Stimulated activated naive CD8-positive, alpha-beta T cell treated with anti-CD3 and anti-CD28 coated beads, Interleukin-15, Interleukin-2, amounts not matched to agents 100 U/mL and 50 U/mL, for 24 hours (primary cell): ENCODE measurements around the gene NPIPB12.
A peak's percentile ranks its signal among the peaks of the same experiment; 100 is the strongest.
"Not testable (repeated sequence)": the region's sequence is repeated elsewhere in the genome, so short reads cannot be mapped to it uniquely, and the experiment has no call there.

Experiments
- ATAC-seq: fragments of 150-1000 bp; cut with Tn5 transposase; one replicate; pipeline ENCODE4 v1.10.0; 2021
- DNase-seq: peaks from one replicate; pipeline ENCODE4 v3.0.0; 2021

The NPIPB12 gene

DNA sequence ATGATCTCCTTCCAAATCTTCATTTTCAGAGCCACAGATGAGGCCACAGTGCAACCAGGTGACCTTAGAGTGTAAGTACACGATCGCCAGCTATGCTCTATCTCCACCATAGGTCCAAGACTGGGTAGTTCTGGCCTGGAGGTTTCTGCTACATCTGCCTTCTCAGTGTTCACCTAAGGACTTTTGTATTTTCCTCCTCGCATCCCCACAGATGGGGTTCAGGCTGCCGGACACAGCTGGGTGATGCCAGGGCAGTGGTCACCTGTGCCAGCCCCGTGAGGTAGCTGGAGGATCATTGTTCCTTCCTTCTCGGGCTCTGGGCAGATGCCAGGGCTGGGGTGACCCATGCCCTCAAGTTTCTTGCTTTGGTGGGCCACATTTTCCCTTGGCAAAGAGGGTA lies at the start of gene NPIPB12:
NPIPB12 (minus strand) TSS at position 101 of the 400 bp plus-strand sequence.
- not testable (repeated sequence) for ATAC-seq, DNase-seq

- ATAC-seq, DNase-seq: not testable (repeated sequence)
Observed at GRCh38 chr16:29521520-29521919, 15.3 kb upstream of the NPIPB12 start.

GRCh38 chr16:29482276-29482675 lies 23.9 kb downstream of the NPIPB12 start:
- ATAC-seq, DNase-seq: not testable (repeated sequence)

DNA sequence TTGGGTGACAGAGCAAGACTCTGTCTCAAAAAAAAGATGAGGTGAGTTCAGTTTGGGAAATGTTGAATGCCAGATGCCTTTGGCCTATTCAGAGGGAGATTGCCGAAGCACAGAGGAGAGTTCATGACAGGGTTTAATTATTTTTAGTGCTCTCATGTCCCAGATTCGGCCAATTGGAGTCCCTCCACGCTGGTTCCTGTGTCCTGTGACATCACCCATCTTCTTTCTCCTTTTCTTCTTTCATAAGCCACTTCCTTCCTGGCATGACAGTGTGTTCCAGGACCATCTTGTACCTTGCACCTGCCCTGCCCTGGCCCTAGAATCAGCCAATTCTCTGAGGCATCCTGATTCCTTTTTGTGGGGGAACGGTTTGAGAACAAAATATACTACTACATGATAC lies 34.1 kb downstream of the NPIPB12 start:
- not testable (repeated sequence) for DNase-seq
- ATAC-seq: peak; percentile 28

GRCh38 chr16:29469660-29470059 lies 36.5 kb downstream of the NPIPB12 start:
- peak; percentile 15 for ATAC-seq
- DNase-seq: peak; percentile 10

DNA sequence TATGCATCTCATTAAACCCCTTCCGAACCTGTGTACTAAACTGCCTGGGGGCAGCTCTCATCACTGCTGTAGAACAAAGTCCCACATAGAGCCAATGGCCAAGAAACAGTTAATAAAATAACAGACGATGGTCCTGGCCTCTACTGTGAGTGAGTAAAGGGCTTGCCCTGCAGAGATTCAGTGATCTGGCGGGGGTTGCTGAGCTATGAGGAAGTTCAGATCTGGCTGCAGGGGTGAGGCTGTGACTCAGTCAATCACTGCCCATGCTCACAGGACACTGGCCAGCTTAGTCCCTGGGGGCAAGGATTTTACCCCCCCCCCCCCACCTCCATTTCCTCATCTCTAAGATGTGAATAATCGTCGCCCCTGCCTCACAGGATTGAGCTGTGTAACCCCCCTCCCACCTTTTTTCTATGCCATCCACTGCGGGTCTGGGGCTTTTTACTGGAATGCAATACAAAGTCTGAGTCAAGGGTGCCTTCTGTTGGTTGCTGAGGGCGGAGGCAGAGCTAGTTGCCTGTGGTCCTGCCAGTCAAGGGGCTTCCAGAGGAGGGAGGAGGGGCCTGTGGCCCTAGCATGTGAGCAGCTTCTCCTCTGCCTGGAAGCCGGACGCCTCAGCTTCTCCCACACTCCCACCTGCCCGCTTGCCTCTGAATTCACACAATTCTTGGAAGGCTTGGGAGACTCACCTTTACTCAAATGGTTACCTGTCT lies 38.4 kb downstream of the NPIPB12 start:
- DNase-seq: not testable (repeated sequence)
- ATAC-seq: peak; percentile 45

GRCh38 chr16:29466904-29467303 lies 39.3 kb downstream of the NPIPB12 start:
- not testable (repeated sequence) for DNase-seq

GRCh38 chr16:29465985-29466824 lies 40.0 kb downstream of the NPIPB12 start:
- DNase-seq: not testable (repeated sequence)
- peak; percentile 53 for ATAC-seq

More at GRCh38 chr16:29466904-29467303, 39.3 kb downstream of the NPIPB12 start:
- ATAC-seq: peak; percentile 42

GRCh38 chr16:29460647-29461030 lies 45.6 kb downstream of the NPIPB12 start:
- ATAC-seq, DNase-seq: not testable (repeated sequence)

DNA sequence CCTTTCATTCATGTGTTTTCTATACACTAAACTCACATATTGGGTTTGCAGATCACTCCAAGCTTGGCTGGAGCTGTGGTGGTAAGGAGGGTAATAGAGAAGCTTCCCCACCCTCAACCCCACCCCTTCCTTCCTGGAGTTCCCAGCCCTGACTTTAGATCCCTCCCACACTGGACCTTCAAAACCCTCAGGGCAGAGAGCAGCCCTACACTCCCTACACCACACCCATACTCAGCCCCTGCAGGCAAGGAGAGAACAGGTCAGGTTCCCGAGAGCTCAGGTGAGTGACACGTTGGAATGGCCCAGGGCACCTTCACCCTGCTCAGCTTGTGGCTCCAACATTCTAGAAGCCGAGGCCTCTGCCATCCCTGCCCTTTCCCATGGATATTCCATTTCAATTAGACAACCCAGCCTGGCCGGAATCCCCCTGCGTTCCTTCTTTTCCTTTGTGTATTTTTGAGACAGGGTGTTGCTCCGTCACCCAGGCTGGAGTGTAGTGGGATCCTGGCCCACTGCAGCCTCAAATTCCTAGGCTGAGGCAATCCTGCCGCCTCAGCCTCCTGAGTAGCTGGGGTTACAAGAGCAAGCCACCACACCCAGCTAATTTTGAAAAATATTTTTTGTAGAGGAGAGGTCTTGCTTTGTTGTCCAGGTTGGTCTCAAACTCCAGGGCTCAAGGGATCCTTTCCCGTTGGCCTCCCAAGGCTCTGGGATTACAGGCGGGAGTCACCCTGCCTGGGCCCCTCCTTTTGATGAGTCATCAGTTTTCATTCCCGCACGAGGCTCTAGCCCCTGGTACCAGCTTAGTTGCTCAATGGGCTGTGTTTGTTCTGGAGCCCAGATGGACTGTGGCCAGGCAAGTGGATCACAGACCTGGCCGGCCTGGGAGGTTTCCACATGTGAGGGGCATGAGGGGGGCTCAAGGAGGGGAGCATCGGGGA lies 46.2 kb downstream of the NPIPB12 start, which contains the start of gene SULT1A4:
SULT1A4 (plus strand) TSS at position 208 of the 941 bp plus-strand sequence. CDS start 1,473 bp downstream, outside the sequence.
- not testable (repeated sequence) for DNase-seq, ATAC-seq

GRCh38 chr16:29457660-29458059 lies 48.5 kb downstream of the NPIPB12 start:
- not testable (repeated sequence) for DNase-seq

DNA sequence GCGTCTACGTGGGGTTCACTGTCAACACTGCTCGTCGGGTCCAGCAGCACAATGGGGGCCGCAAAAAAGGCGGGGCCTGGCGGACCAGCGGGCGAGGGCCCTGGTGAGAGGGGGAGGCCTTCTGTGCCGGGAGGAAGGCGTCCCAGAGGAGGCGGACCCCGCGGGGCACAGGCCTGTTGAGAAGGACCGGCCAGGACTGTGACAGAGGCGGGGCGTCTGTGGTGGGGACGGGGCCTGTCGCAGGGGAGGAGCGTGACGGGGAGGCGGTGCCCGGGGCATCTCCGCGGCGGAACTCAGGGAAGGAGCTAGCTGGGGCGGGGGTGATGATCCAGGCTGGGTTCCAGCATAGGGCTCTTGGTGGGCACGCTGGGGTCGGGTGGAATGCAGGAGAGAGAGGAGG lies 51.4 kb downstream of the NPIPB12 start:
- not testable (repeated sequence) for DNase-seq
- ATAC-seq: peak; percentile 76

More at GRCh38 chr16:29457660-29458059, 48.5 kb downstream of the NPIPB12 start:
- not testable (repeated sequence) for ATAC-seq

- not testable (repeated sequence) for DNase-seq
- peak; percentile 89 for ATAC-seq
Observed at GRCh38 chr16:29454269-29454668, 51.9 kb downstream of the NPIPB12 start, which contains the start of the genes BOLA2 and SLX1B. BOLA2 (minus strand) TSS chr16:29454351; CDS start chr16:29454253, 98 bp downstream. SLX1B (plus strand) TSS chr16:29454533.

GRCh38 chr16:29453754-29454153 lies 52.5 kb downstream of the NPIPB12 start:
- peak; percentile 8 for ATAC-seq
- not testable (repeated sequence) for DNase-seq
